ENCODE measurements around the gene CENPX. TPM values are rescaled to one million over a fixed set of nuclear protein-coding genes. Genes with fewer than 3 reads are reported as not detected.

Gene CENPX
- total RNA-seq, 1 donor from 2014 or later = 59.9 TPM

DNA sequence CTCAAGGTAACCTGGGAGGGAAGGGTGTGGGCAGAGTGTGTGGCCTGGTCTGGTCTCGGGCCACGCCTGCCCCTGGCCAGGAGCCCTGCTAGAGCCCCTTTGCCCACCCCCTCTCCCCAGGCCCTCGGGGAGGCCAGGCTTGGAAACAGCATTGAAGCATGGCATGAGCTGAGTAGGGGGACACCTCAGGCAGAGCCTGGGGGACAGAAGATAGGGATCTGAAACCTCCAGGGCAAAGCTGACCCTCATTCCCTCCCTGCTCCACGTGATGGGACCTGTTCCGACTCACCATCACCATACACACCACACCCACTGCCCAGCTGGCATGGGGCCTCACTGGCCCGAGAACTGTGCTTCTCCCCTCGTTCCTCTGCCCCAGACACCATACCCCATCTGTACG lies 26.4 kb upstream of the CENPX start:
- peaks cover 1% of the 10 kb centered on the region for H3K27me3 Mint-ChIP-seq (ENCODE audit: unreplicated experiment)

DNA sequence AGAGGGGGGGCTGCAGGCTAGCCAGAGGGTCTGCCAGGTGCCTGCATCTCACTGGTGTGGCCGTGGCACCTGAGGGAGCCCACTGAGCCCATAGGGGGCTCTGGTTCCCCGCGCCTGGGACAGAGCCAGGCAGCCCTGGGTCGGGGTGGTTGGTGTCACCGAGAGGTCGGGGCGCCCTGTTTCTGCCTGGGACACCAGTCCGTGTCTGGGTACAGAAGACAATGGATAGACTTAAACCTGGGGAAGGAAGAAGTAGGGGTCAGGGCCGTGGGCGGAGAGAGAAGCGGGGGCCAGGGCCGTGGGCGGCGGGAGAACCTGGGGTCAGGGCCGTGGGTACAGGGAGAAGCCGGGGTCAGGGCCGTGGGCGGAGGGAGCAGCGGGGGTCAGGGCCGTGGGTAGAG lies 25.9 kb upstream of the CENPX start:
- Mint-ChIP-seq H3K36me3 (ENCODE audit: unreplicated experiment) (no peaks in the 10 kb centered on the region), H3K4me3 (ENCODE audit: unreplicated experiment) (no peak overlapping the region), H3K27ac (ENCODE audit: unreplicated experiment) (no peak overlapping the region), H3K9me3 (ENCODE audit: unreplicated experiment) (no peaks in the 10 kb centered on the region), H3K4me1 (ENCODE audit: low read depth, unreplicated experiment) (peaks cover 2% of the 10 kb centered on the region), H3K27me3 (ENCODE audit: unreplicated experiment) (peaks cover 1% of the 10 kb centered on the region)
- DNase-seq = no peak
- TF ChIP-seq, protein P1, sequence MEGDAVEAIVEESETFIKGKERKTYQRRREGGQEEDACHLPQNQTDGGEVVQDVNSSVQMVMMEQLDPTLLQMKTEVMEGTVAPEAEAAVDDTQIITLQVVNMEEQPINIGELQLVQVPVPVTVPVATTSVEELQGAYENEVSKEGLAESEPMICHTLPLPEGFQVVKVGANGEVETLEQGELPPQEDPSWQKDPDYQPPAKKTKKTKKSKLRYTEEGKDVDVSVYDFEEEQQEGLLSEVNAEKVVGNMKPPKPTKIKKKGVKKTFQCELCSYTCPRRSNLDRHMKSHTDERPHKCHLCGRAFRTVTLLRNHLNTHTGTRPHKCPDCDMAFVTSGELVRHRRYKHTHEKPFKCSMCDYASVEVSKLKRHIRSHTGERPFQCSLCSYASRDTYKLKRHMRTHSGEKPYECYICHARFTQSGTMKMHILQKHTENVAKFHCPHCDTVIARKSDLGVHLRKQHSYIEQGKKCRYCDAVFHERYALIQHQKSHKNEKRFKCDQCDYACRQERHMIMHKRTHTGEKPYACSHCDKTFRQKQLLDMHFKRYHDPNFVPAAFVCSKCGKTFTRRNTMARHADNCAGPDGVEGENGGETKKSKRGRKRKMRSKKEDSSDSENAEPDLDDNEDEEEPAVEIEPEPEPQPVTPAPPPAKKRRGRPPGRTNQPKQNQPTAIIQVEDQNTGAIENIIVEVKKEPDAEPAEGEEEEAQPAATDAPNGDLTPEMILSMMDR (IDR thresholded peaks at IDR 0.05; ENCODE audit: partially characterized antibody, unreplicated experiment) = no peak

More for the DNA sequence above, 26.4 kb upstream of the CENPX start:
- TF ChIP-seq, protein P1 (IDR thresholded peaks at IDR 0.05; ENCODE audit: partially characterized antibody, unreplicated experiment) = no peak
- H3K4me1 Mint-ChIP-seq (ENCODE audit: low read depth, unreplicated experiment) = peaks cover 2% of the 10 kb centered on the region
- no peak overlapping the region for H3K27ac Mint-ChIP-seq (ENCODE audit: unreplicated experiment)
- no peaks in the 10 kb centered on the region for H3K9me3 Mint-ChIP-seq (ENCODE audit: unreplicated experiment)
- H3K36me3 Mint-ChIP-seq (ENCODE audit: unreplicated experiment) = no peaks in the 10 kb centered on the region
- no peak for DNase-seq
- no peak overlapping the region for H3K4me3 Mint-ChIP-seq (ENCODE audit: unreplicated experiment)

DNA sequence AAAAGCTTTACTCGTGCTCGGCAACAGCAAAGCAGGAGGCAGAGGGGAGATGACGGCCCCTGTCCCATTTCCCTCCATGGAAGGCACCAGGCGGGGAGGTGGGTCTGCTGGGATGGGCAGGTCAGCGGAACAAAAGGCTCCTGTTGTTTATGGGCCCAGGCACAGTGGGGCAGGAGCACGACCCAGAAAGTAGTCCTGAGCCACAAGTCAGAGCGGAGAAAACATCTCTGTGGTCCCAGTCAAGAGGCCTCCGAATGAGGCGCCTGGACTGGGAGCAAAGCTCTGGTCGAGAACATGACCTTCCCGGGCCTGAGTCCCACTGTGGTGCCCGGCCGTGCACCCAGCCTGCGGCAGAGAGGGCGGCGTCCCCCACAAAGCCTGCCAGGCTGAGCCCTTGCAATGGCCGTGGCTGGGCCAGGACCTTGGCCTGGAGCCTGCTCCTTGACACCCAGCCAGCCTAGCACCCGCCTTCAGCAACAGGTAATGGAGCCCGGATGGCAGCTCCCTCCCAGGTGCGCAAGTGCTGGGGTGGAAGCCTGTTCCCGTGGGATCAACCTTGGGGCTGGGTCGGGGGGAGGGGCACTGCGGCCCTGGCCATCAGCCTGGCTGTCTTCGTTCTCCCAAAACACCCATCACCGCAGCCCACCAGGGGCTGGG lies 25.4 kb upstream of the CENPX start:
- no peaks in the 10 kb centered on the region for H3K9me3 Mint-ChIP-seq (ENCODE audit: unreplicated experiment)
- H3K4me3 Mint-ChIP-seq (ENCODE audit: unreplicated experiment) = no peak overlapping the region
- no peak overlapping the region for H3K27ac Mint-ChIP-seq (ENCODE audit: unreplicated experiment)
- no peak for DNase-seq
- peaks cover 2% of the 10 kb centered on the region for H3K4me1 Mint-ChIP-seq (ENCODE audit: low read depth, unreplicated experiment)
- H3K27me3 Mint-ChIP-seq (ENCODE audit: unreplicated experiment) = peaks cover 1% of the 10 kb centered on the region
- TF ChIP-seq, protein P1 (IDR thresholded peaks at IDR 0.05; ENCODE audit: partially characterized antibody, unreplicated experiment) = no peak
- H3K36me3 Mint-ChIP-seq (ENCODE audit: unreplicated experiment) = no peaks in the 10 kb centered on the region

DNA sequence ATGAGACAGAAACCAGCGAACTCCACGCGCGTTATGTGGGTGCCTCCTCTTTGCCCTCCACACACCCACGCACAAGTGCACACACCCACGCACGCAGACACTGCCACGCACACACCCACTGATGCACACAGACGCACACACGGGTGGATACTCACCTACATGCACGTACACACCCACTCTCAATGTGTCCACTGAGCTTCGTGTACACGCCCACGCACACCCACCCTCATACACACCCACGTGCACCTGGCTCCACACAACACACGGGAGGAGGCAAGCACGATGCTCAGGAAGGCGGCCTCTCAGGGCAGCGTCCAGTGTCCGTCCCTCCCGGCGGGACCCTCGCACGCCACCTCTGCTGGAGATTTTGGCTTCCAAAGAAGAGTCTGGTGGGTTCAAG lies 24.7 kb upstream of the CENPX start:
- Mint-ChIP-seq H3K36me3 (ENCODE audit: unreplicated experiment) (no peaks in the 10 kb centered on the region), H3K4me3 (ENCODE audit: unreplicated experiment) (no peak overlapping the region), H3K4me1 (ENCODE audit: low read depth, unreplicated experiment) (peaks cover 2% of the 10 kb centered on the region), H3K27me3 (ENCODE audit: unreplicated experiment) (peaks cover 1% of the 10 kb centered on the region), H3K27ac (ENCODE audit: unreplicated experiment) (no peak overlapping the region), H3K9me3 (ENCODE audit: unreplicated experiment) (no peaks in the 10 kb centered on the region)
- DNase-seq = no peak
- TF ChIP-seq, protein P1 (IDR thresholded peaks at IDR 0.05; ENCODE audit: partially characterized antibody, unreplicated experiment) = no peak

DNA sequence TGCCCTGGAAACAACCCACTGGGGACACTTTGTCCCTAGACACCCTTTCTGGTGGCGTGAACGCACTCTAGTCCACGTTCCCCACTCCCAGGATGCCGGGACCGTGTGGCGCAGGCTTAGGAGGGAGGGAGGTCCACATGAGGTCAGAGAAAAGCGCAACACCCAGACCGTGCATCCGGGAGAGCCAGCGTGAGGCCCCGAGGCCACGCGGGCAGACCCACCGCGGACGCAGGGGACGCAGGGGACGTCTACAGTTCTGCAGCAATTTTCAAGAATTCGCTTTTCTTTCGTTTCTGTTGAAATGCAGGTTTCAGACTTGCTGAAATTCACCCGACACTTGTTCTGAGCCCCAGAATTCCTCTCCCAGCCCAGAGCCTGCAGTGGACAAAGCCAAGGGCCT lies 24.2 kb upstream of the CENPX start:
- no peak overlapping the region for H3K27ac Mint-ChIP-seq (ENCODE audit: unreplicated experiment)
- H3K27me3 Mint-ChIP-seq (ENCODE audit: unreplicated experiment) = peaks cover 1% of the 10 kb centered on the region
- no peaks in the 10 kb centered on the region for H3K9me3 Mint-ChIP-seq (ENCODE audit: unreplicated experiment)
- H3K4me1 Mint-ChIP-seq (ENCODE audit: low read depth, unreplicated experiment) = peaks cover 2% of the 10 kb centered on the region
- no peak overlapping the region for H3K4me3 Mint-ChIP-seq (ENCODE audit: unreplicated experiment)
- no peaks in the 10 kb centered on the region for H3K36me3 Mint-ChIP-seq (ENCODE audit: unreplicated experiment)
- DNase-seq = no peak
- TF ChIP-seq, protein P1 (IDR thresholded peaks at IDR 0.05; ENCODE audit: partially characterized antibody, unreplicated experiment) = no peak

Data from glutamatergic neuron (in vitro differentiated cells).